ENCODE data around the gene FLOT1. TPM values are rescaled to one million over a fixed set of nuclear protein-coding genes. Genes with fewer than 3 reads are reported as not detected.

The FLOT1 gene
- total and polyA plus RNA-seq, 2 of the 13 experiments (the other 11 are each of a cell fraction or from before 2014, with no cell fraction given) = 82.3 to 130 TPM

DNA sequence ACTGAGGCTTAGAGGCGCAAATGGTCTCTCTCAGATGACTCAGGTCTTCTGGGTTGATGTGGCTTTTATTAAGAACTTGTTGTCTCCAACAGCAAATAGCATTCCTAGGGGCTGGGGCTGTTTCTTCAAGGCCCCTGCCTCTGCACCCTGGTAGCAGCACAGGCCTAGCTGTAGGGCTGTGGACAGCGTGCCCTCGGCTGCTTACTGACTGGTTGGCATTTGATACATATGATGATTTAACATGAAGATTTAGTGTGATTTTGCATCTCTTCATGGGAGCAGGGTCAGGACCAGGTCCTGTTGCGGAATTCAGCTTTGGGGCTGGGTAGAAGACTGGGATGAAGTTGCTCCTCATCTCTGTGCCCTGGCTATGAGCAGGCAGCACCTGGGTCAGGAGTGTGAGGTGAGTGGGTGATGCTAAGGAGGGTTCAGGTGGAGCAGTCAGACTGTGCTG, 26.2 kb upstream of the FLOT1 start (continued):
- TF ChIP-seq SP1 (IDR thresholded peaks at IDR 0.05) (no peak), SP1 (CRISPR knock-in tag; IDR thresholded peaks at IDR 0.05) (no peak; the same call in 1 of the 2 replicates), ZNF766 (CRISPR knock-in tag; IDR thresholded peaks at IDR 0.05; ENCODE audit: borderline replicate concordance) (peak; percentile 54; the same call in 1 of the 2 replicates), RBM39 (IDR thresholded peaks at IDR 0.05; ENCODE audit: low read depth, low read length, poor library complexity, severe bottlenecking) (no peak), ZNF577 (CRISPR knock-in tag; IDR thresholded peaks at IDR 0.05; ENCODE audit: borderline replicate concordance, low read depth) (no peak), JUND (CRISPR knock-in tag; IDR thresholded peaks at IDR 0.05) (no peak), ZFP82 (CRISPR knock-in tag; IDR thresholded peaks at IDR 0.05; ENCODE audit: borderline replicate concordance) (peak; percentile 75; the same call in 1 of the 2 replicates), SP2 (CRISPR knock-in tag; IDR thresholded peaks at IDR 0.05) (no peak), GFI1 (CRISPR knock-in tag; IDR thresholded peaks at IDR 0.05; ENCODE audit: borderline replicate concordance) (no peak), DZIP1 (CRISPR knock-in tag; IDR thresholded peaks at IDR 0.05) (peak; percentile 79; the same call in 1 of the 2 replicates), ZIK1 (CRISPR knock-in tag; IDR thresholded peaks at IDR 0.05; ENCODE audit: borderline replicate concordance, low read depth) (no peak), ZBTB14 (CRISPR knock-in tag; IDR thresholded peaks at IDR 0.05) (no peak), FOXA3 (CRISPR knock-in tag; IDR thresholded peaks at IDR 0.05) (no peak), CEBPG (CRISPR knock-in tag; IDR thresholded peaks at IDR 0.05) (no peak), ZBTB3 (CRISPR knock-in tag; IDR thresholded peaks at IDR 0.05; ENCODE audit: borderline replicate concordance, low read depth) (no peak), POLR2G (IDR thresholded peaks at IDR 0.05; ENCODE audit: low read depth, low read length) (no peak; the same call in 1 of the 2 replicates), MXD3 (CRISPR knock-in tag; IDR thresholded peaks at IDR 0.05) (no peak), ZMYM3 (CRISPR knock-in tag; IDR thresholded peaks at IDR 0.05) (no peak), DNMT1 (CRISPR knock-in tag; IDR thresholded peaks at IDR 0.05) (no peak), ZNF605 (CRISPR knock-in tag; IDR thresholded peaks at IDR 0.05) (0 out of 2 replicates have a peak, but pooled peaks have one; percentile 38), ZFP36L2 (CRISPR knock-in tag; IDR thresholded peaks at IDR 0.05) (no peak), ZNF20 (CRISPR knock-in tag; IDR thresholded peaks at IDR 0.05) (no peak; the same call in 1 of the 2 replicates), TEAD3 (CRISPR knock-in tag; optimal IDR thresholded peaks at IDR 0.05; ENCODE audit: borderline replicate concordance) (no peak)
- TF ChIP-seq, protein P1, sequence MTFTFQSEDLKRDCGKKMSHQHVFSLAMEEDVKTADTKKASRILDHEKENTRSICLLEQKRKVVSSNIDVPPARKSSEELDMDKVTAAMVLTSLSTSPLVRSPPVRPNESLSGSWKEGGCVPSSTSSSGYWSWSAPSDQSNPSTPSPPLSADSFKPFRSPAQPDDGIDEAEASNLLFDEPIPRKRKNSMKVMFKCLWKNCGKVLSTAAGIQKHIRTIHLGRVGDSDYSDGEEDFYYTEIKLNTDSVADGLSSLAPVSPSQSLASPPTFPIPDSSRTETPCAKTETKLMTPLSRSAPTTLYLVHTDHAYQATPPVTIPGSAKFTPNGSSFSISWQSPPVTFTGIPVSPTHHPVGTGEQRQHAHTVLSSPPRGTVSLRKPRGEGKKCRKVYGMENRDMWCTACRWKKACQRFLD (CRISPR knock-in tag; IDR thresholded peaks at IDR 0.05; ENCODE audit: borderline replicate concordance) = no peak
- TF ChIP-seq, protein P2, sequence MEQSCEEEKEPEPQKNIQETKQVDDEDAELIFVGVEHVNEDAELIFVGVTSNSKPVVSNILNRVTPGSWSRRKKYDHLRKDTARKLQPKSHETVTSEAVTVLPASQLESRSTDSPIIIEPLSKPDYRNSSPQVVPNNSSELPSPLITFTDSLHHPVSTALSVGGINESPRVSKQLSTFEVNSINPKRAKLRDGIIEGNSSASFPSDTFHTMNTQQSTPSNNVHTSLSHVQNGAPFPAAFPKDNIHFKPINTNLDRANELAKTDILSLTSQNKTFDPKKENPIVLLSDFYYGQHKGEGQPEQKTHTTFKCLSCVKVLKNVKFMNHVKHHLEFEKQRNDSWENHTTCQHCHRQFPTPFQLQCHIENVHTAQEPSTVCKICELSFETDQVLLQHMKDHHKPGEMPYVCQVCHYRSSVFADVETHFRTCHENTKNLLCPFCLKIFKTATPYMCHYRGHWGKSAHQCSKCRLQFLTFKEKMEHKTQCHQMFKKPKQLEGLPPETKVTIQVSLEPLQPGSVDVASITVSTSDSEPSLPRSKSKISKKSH (CRISPR knock-in tag; IDR thresholded peaks at IDR 0.05; ENCODE audit: borderline replicate concordance) = no peak
